H9 (cell line): ENCODE measurements around the gene CEP112. TPM values are rescaled to one million over a fixed set of nuclear protein-coding genes. Genes with fewer than 3 reads are reported as not detected.

ENCODE experiments used
- DNase-seq: peaks from one replicate; pipeline ENCODE4 v3.0.0-alpha.2; 2017
- H2AFZ ChIP-seq: one replicate; pipeline ENCODE4 v1.6.1; 2013; ENCODE audit warnings: mild to moderate bottlenecking, low read length, control low read depth, moderate library complexity
- H2AK5ac ChIP-seq: 2 replicates; pipeline ENCODE4 v1.6.1; 2013; ENCODE audit warnings: low read length, control low read depth, mixed read lengths; ENCODE audit not compliant: insufficient read length
- H2BK120ac ChIP-seq: one replicate; pipeline ENCODE4 v1.6.1; 2013; ENCODE audit warnings: low read depth, mild to moderate bottlenecking, low read length, control low read depth, inconsistent platforms; ENCODE audit not compliant: poor library complexity, severe bottlenecking
- H2BK12ac ChIP-seq: 2 replicates; pipeline ENCODE4 v1.6.1; 2013; ENCODE audit warnings: low read length, control low read depth, mixed read lengths, low read depth; ENCODE audit not compliant: insufficient read length
- H2BK15ac ChIP-seq: 2 replicates; pipeline ENCODE4 v1.6.1; 2013; ENCODE audit warnings: low read depth, low read length, control low read depth
- H2BK20ac ChIP-seq: one replicate; pipeline ENCODE4 v1.6.1; 2013; ENCODE audit warnings: low read depth, mild to moderate bottlenecking, low read length, control low read depth, inconsistent platforms; ENCODE audit not compliant: poor library complexity, severe bottlenecking
- H2BK5ac ChIP-seq: 2 replicates; pipeline ENCODE4 v1.6.1; 2013; ENCODE audit warnings: low read length, control low read depth, mixed read lengths; ENCODE audit not compliant: insufficient read length
- H3K14ac ChIP-seq: 2 replicates; pipeline ENCODE4 v1.6.1; 2013; ENCODE audit warnings: low read length, control low read depth; ENCODE audit not compliant: insufficient read depth
- H3K18ac ChIP-seq: 2 replicates; pipeline ENCODE4 v1.6.1; 2013; ENCODE audit warnings: low read depth, mild to moderate bottlenecking, mixed read lengths, low read length, control low read depth; ENCODE audit not compliant: insufficient read length
- H3K23ac ChIP-seq: 2 replicates; pipeline ENCODE4 v1.6.1; 2013; ENCODE audit warnings: low read length, control low read depth, mixed read lengths, low read depth; ENCODE audit not compliant: insufficient read length
- H3K23me2 ChIP-seq: 2 replicates; pipeline ENCODE4 v1.6.1; 2013; ENCODE audit warnings: low read depth, mild to moderate bottlenecking, mixed read lengths, low read length, control low read depth; ENCODE audit not compliant: insufficient read length, poor library complexity, severe bottlenecking
- H3K27ac ChIP-seq: 2 replicates; pipeline ENCODE4 v1.5.1; 2013; ENCODE audit warnings: low read length, control low read depth, mixed read lengths, low read depth; ENCODE audit not compliant: insufficient read length
- H3K27me3 ChIP-seq: 2 replicates; pipeline ENCODE4 v1.6.1; 2013; ENCODE audit warnings: low read length, control low read depth, inconsistent platforms; ENCODE audit not compliant: insufficient read depth
- H3K4ac ChIP-seq: 2 replicates; pipeline ENCODE4 v1.6.1; 2013; ENCODE audit warnings: low read depth, mild to moderate bottlenecking, control low read depth, inconsistent platforms, low read length, moderate library complexity
- H3K4me1 ChIP-seq: 2 replicates; pipeline ENCODE4 v1.6.1; 2013; ENCODE audit warnings: low read length, control low read depth, inconsistent platforms; ENCODE audit not compliant: insufficient read depth
- H3K4me2 ChIP-seq: 2 replicates; pipeline ENCODE4 v1.6.1; 2013; ENCODE audit warnings: low read length, control low read depth, mixed read lengths; ENCODE audit not compliant: insufficient read length, insufficient read depth
- H3K56ac ChIP-seq: 2 replicates; pipeline ENCODE4 v1.6.1; 2013; ENCODE audit warnings: low read depth, mild to moderate bottlenecking, mixed read lengths, low read length, control low read depth; ENCODE audit not compliant: insufficient read length
- H3K79me1 ChIP-seq: 2 replicates; pipeline ENCODE4 v1.6.1; 2013; ENCODE audit warnings: low read depth, mild to moderate bottlenecking, moderate library complexity, low read length, control low read depth, inconsistent platforms; ENCODE audit not compliant: insufficient read depth, poor library complexity, severe bottlenecking
- H3K79me2 ChIP-seq: 2 replicates; pipeline ENCODE4 v1.6.1; 2013; ENCODE audit warnings: low read length, control low read depth, inconsistent platforms; ENCODE audit not compliant: insufficient read depth
- H3K9ac ChIP-seq: 2 replicates; pipeline ENCODE4 v1.6.1; 2013; ENCODE audit warnings: low read length, control low read depth, mixed read lengths; ENCODE audit not compliant: insufficient read length; ENCODE audit errors: extremely low read depth
- H3K9me3 ChIP-seq: one replicate; pipeline ENCODE4 v1.6.1; 2013; ENCODE audit warnings: low read depth, low read length, inconsistent platforms; ENCODE audit not compliant: control insufficient read depth
- H3T11ph ChIP-seq: one replicate; pipeline ENCODE4 v1.6.1; 2013; ENCODE audit warnings: mild to moderate bottlenecking, low read length, control low read depth, inconsistent platforms
- H4K20me1 ChIP-seq: one replicate; pipeline ENCODE4 v1.6.1; 2013; ENCODE audit not compliant: control insufficient read depth, insufficient read length, insufficient read depth
- H4K5ac ChIP-seq: 2 replicates; pipeline ENCODE4 v1.6.1; 2013; ENCODE audit warnings: low read depth, mild to moderate bottlenecking, mixed read lengths, low read length, control low read depth; ENCODE audit not compliant: insufficient read length
- H4K8ac ChIP-seq: replicated peaks from 2 replicates; pipeline ENCODE4 v1.6.1; 2013; ENCODE audit warnings: low read length, control low read depth, mixed read lengths, low read depth; ENCODE audit not compliant: insufficient read length
- H4K91ac ChIP-seq: 2 replicates; pipeline ENCODE4 v1.6.1; 2013; ENCODE audit warnings: low read depth, mild to moderate bottlenecking, moderate library complexity, mixed read lengths, low read length, control low read depth; ENCODE audit not compliant: insufficient read length
- H3K27ac Mint-ChIP-seq, 3 experiments: 2 replicates in 2 of 3; 3 replicates in 1 of 3; pipeline ENCODE4 v1.8.0; 2020 to 2021; ENCODE audit warnings: mixed read lengths in 3 of 3, mild to moderate bottlenecking in 1 of 3, moderate library complexity in 1 of 3
- H3K27me3 Mint-ChIP-seq: 2 replicates; pipeline ENCODE4 v1.8.0; 2021; ENCODE audit warnings: low read depth, mild to moderate bottlenecking, moderate library complexity, mixed read lengths
- H3K36me3 Mint-ChIP-seq, 3 experiments: 2 replicates in 2 of 3; 3 replicates in 1 of 3; pipeline ENCODE4 v1.8.0; 2020 to 2021; ENCODE audit warnings: low read depth in 3 of 3, mixed read lengths in 3 of 3; ENCODE audit not compliant: insufficient read depth in 1 of 3
- H3K4me1 Mint-ChIP-seq, 2 experiments: 2 replicates each; pipeline ENCODE4 v1.8.0; 2020; ENCODE audit warnings: mixed read lengths in 2 of 2
- H3K4me3 Mint-ChIP-seq, 2 experiments: 2 replicates in 1 of 2; 3 replicates in 1 of 2; pipeline ENCODE4 v1.8.0; 2020 to 2021; ENCODE audit warnings: mild to moderate bottlenecking in 2 of 2, mixed read lengths in 2 of 2, moderate library complexity in 1 of 2
- H3K9me3 Mint-ChIP-seq, 2 experiments: 2 replicates in 1 of 2; 3 replicates in 1 of 2; pipeline ENCODE4 v1.8.0; 2020; ENCODE audit warnings: mild to moderate bottlenecking in 2 of 2, mixed read lengths in 2 of 2, moderate library complexity in 1 of 2
- CTCF ChIP-seq: fragments of 200-600 bp; sonication (generic); conservative IDR thresholded peaks from 3 replicates; pipeline ENCODE4 v1.8.0; 2021; ENCODE audit warnings: antibody characterized with exemption, mild to moderate bottlenecking
- WGBS: extraction: QIAGEN DNeasy Blood & Tissue Kit; methylation state at CpG from one replicate; pipeline ENCODE4 v1.1.7; 2013; ENCODE audit warnings: missing lambda C conversion rate, low lambda C conversion rate, mixed read lengths; ENCODE audit not compliant: insufficient read length; ENCODE audit errors: extremely low coverage; 5-methylcytosine and 5-hydroxymethylcytosine counted together
- total RNA-seq: library from RNA; stranded (reverse); gene quantifications from 2 replicates; pipeline ENCODE4 v1.2.1, GENCODE V29; 2021

CEP112 gene
- total RNA-seq, 1 experiment from 2014 or later, result 5.4 TPM

- H3K4ac ChIP-seq, result no peak overlapping the region
- DNase-seq, result no peak
- H4K8ac ChIP-seq, result no peak overlapping the region
- TF ChIP-seq CTCF, result no peak
- H3K27me3 ChIP-seq, result no peaks in the 10 kb centered on the region
- H3K27ac Mint-ChIP-seq, result no peak overlapping the region
- H3K79me2 ChIP-seq, result no peaks in the 10 kb centered on the region
- H3K9me3 Mint-ChIP-seq, result no peaks in the 10 kb centered on the region
- no peaks in the 10 kb centered on the region for H3K9me3 ChIP-seq
- no peak overlapping the region for H3K18ac ChIP-seq
- no peaks in the 10 kb centered on the region for H3K79me1 ChIP-seq
- no peak overlapping the region for H3K9ac ChIP-seq
- H4K5ac ChIP-seq, result no peak overlapping the region
- H4K91ac ChIP-seq, result no peak overlapping the region
- H3K56ac ChIP-seq, result no peak overlapping the region
- no peak overlapping the region for H3K4me3 Mint-ChIP-seq
- no peaks in the 10 kb centered on the region for H3K27me3 Mint-ChIP-seq
- WGBS, result no CpG with 5 or more reads among the region's 4 CpGs
- H2BK20ac ChIP-seq, result no peak overlapping the region
- H3K4me2 ChIP-seq, result no peak overlapping the region
- no peak overlapping the region for H2AK5ac ChIP-seq
- no peaks in the 10 kb centered on the region for H3K4me1 ChIP-seq
- H3K4me1 Mint-ChIP-seq, result no peaks in the 10 kb centered on the region
- no peak overlapping the region for H3K27ac ChIP-seq
- no peak overlapping the region for H3T11ph ChIP-seq
- no peak overlapping the region for H2BK5ac ChIP-seq
- H2BK15ac ChIP-seq, result no peak overlapping the region
- no peak overlapping the region for H3K23ac ChIP-seq
- no peaks in the 10 kb centered on the region for H3K23me2 ChIP-seq
- H3K14ac ChIP-seq, result no peak overlapping the region
- H4K20me1 ChIP-seq, result no peaks in the 10 kb centered on the region
- no peak overlapping the region for H2BK12ac ChIP-seq
- H2BK120ac ChIP-seq, result no peak overlapping the region
- H3K36me3 Mint-ChIP-seq, result no peaks in the 10 kb centered on the region
- no peak overlapping the region for H2AFZ ChIP-seq
Observed at GRCh38 chr17:66146394-66146793, 45.5 kb downstream of the CEP112 start.
